Measurements from ENCODE around the gene FRMPD3.
"Not testable (repeated sequence)": the region's sequence is repeated elsewhere in the genome, so short reads cannot be mapped to it uniquely, and the experiment has no call there.

FRMPD3 gene

GRCh38 chrX:107448998-107449835 lies at the start of gene FRMPD3:
FRMPD3 (plus strand) TSS chrX:107449652; CDS start chrX:107526589, 76,937 bp downstream.
- DNase-seq = no peak

- DNase-seq = no peak
Measured at GRCh38 chrX:107420571-107420970, 28.9 kb upstream of the FRMPD3 start.

- DNase-seq = no peak
Measured at GRCh38 chrX:107421337-107421861, 28.1 kb upstream of the FRMPD3 start.

DNA sequence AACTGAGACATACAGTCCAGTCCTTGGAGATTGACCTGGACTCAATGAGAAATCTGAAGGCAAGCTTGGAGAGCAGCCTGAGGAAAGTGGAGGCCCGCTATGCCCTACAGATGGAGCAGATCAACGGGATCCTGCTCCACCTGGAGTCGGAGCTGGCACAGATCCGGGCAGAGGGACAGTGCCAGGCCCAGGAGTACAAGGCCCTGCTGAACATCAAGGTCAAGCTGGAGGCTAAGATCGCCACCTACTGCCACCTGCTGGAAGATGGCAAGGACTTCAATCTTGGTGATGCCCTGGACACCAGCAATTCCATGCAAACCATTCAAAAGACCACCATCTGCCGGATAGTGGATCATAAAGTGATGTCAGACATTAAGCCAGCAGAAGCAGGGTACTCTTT lies 20.4 kb upstream of the FRMPD3 start:
- DNase-seq = peak; percentile 15

DNA sequence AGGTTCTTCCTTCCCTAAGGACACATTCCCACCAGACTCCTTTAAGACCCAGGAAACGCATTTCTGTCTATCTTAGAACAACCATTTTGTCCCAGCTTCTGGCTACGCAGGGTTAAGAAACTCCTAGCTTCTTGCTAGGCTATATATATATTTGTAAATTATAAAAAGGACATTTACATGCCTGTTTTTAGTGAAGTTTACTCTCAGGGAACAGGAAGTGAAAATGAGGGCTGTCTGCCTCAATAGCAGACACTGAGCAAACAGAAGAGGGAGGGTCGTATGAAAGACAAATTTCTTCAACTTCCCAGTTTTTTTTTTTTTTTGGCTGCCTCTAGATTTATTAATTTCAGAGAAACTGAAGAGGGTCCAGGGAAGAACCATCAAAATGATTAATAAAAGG lies 9.3 kb upstream of the FRMPD3 start:
- DNase-seq = no peak

GRCh38 chrX:107440692-107441091 lies 8.8 kb upstream of the FRMPD3 start:
- no peak for DNase-seq

- DNase-seq = no peak
Measured at GRCh38 chrX:107442914-107443527, 6.4 kb upstream of the FRMPD3 start.

DNA sequence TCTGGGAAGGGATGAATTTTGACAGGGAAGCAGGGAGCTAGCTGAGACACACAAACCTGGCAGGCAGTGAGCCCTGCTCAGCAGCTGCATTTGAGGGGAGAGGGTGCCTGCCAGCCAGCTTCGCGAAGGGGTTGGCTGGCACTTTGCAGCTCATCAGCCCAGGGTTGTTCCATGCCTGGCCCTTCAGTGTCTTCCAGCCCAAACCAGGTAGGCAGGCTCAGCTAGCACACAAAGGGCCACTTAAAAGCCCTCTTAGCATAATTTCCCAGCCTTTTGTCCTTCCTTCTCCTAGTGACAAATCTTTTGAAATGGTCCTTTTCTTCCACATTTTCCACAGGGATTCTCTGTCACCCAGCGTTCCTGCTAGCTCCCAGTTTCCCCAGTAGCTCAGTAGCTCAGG lies 4.3 kb upstream of the FRMPD3 start:
- DNase-seq = no peak

GRCh38 chrX:107445631-107446030 lies 3.8 kb upstream of the FRMPD3 start:
- no peak for DNase-seq

- DNase-seq = no peak
Measured at GRCh38 chrX:107447642-107448041, 1.8 kb upstream of the FRMPD3 start.

DNA sequence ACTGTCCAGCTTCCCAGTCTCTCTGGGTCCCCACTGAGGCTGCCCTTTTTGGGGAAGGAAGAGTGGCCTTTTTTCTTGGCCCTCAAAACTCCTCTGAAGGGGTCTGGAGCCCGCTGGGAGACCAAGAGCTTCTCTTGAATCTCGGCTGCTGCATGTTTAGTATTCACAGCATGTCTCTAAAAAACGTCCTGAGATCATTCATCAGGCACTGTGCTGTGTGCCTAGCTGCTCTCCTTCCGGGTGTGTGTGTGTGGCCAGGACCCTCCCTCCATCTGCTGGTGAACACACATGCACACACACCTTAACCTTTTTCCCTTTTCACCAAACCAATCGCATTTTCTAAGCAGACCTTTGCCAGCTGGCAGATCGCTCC lies 841 bp upstream of the FRMPD3 start:
- DNase-seq = no peak

DNA sequence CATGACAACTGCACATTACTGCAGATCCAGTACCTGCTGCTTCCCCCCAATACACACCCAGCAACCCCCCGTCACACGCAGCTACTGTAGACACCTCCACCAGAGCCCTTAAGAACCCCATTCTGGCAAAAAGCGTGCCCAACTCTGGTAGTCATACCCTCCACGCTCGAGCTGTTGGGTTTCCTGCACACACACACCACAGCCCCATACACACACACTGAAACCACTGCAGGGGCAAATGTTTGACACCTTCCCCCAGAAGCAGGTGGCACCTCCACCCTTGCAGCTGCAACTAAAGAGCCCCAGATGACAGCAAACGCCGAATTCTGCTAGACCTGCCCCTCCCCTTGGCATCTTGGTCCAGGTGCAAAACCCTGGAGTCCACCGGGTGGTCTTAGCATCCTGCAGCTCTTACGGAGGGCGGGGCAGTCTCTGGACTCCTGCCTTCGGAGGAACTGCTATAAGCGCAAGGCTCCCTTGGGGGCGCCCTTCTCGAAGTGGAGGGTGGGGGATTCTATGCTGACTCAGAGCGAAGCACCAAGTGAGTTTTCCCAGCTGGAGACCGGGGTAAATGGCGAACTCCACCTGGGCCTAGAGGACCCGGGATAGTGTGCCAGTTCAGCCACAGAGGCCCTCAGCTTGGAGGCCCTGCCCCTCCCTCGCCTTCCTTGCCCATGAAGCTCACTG lies 1.5 kb downstream of the FRMPD3 start:
- DNase-seq = no peak

DNA sequence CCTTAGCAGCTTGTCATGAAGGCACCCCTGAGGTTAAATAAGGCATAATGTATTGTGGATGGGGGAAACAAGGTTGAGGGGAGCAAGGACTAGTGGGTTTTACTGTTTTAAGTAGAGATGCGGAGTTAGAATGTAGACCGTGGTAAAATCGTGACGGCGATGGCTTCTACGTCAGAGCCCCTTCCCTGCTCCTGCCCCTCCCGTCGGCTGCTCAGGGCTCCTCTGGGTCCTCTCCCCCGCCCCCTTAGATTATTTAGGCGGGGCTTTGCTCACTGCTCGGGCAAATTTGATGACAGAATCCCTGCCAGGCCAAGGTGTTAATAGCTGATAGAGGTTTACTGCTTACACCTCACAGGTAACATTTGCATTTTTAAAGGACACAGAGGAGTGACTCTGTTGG lies 2.3 kb downstream of the FRMPD3 start:
- no peak for DNase-seq

- DNase-seq = no peak
Measured at GRCh38 chrX:107452581-107452980, 3.1 kb downstream of the FRMPD3 start.

DNA sequence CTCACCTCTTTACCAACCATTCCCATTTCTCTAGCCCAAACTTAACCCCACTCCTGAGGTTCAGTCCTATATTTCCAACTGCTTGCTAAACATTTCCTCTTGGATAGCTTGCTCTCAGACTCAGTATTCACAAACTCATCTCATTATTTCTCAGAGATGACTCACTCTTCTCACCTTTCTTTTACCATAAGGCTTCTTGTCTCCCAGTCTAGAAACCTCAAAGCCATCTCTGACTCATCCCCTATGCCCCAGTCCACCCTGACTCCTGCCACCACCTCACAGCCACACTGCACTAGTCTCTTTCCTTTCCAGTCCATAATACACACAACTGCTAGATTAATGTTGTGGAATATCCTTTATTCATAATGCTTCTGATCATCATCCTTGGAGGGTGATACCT lies 4.8 kb downstream of the FRMPD3 start:
- DNase-seq = no peak

DNA sequence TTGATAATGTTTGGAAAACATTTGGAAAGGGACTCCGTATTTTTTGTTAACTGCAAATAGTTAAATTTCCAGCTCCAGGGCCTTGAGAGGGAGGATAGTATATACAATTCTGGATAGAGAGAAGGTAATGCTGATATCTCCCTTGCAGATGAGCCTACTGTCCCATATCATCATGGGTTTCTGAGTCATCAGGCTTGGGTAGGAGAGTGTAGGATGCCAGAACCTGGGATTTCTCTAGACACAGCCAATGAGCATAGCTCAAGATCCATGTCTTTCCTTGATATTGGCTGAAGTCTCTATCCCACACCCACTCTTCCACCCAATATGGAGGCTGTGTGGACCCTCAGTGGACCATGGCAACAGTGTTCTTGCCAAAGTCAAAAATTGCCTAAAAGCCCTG lies 7.8 kb downstream of the FRMPD3 start:
- no peak for DNase-seq

DNA sequence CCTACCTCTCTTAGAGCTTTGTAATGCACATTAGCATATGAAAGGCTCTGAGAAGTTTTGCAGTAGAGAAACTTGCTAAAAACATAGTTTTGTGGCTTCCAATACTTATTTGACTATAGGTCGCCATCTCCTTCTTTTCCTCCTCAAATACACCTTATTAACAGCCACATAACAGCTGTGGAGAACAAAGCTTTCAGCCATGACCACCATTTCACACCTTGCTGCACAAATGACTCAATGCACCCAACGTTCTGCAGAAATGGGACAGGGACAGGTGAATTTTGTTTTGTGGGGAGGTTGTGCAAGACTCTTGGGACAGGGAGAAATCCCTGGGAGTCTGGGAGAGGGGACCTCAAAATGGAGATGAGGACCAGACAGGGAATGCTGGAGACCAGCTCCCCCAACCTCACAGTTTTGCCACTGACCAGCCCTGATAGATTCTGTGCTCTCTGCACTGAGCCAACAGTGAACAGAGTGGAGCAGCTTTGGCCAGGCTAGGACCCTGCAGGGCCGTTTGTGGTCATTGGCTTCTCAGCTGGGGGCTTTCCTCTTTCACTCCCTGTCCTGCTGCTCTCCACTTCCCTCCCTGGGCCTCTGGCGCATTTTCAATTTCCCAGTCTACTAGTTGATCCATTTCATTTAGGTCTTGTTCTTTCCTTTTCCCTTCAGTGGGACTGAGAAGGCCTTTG lies 16.6 kb downstream of the FRMPD3 start:
- DNase-seq = no peak

DNA sequence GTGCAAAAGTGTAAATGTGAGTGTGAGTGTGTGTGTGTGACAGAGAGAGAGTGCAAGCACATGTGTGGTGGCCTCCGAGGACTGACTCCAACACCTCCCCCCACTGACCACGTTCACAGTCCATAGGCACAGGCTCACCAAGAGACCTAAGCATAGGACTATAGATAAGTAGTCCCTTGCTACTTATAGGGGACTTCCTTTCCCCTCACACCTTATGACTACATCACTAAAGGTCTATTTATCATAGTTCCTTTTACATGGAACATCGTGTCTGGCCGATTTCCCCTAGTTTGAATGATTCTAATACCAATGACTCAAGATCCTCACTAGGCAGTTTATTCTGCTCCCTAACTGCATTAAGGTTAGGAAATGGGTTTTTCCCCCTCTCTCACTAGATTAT lies 17.8 kb downstream of the FRMPD3 start:
- no peak for DNase-seq

GRCh38 chrX:107470198-107470597 lies 20.7 kb downstream of the FRMPD3 start:
- no peak for DNase-seq

DNA sequence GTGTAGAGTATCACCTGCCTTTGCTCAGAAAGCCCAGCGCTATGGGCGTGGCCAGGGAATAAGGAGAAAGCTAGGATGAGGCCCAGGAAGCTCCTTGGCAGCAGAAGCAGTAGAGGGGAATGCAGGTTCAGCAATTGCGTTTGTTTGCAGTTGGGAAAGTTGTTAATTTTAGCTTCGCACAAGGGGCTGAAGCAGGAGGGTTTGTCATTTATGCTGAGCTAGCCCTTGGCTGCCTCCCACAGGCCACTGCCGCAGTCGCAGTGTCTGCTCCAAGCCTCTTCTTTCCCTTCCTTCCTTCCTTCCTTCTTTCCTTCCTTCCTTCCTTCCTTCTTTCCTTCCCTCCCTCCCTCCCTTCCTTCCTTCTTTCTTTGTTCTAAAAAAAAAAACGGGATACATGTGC lies 21.5 kb downstream of the FRMPD3 start:
- DNase-seq = no peak

DNA sequence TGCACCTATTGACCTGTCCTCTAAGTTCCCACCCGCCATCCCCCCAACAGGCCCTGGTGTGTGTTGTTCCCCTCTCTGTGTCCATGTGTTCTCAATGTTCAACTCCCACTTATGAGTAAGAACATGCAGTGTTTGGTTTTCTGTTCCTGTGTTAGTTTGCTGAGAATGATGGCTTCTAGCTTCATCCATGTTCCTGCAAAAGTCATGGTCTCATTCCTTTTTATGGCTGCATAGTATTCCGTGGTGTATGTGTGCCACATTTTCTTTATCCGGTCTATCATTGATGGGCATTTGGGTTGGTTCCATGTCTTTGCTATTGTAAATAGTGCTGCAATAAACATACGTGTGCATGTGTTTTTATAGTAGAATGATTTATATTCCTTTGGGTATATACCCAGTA lies 22.0 kb downstream of the FRMPD3 start:
- DNase-seq = not testable (repeated sequence)

- no peak for DNase-seq
Measured at GRCh38 chrX:107477406-107477805, 28.0 kb downstream of the FRMPD3 start.

- no peak for DNase-seq
Measured at GRCh38 chrX:107480272-107480671, 30.8 kb downstream of the FRMPD3 start.

Measured in activated naive CD4-positive, alpha-beta T cell treated with anti-CD3 and anti-CD28 coated beads, Interleukin-2, amount 50 U/mL, for 16 hours (primary cell).